Daoy (cell line): ENCODE measurements around the gene EFCAB5. TPM values are rescaled to one million over a fixed set of nuclear protein-coding genes. Genes with fewer than 3 reads are reported as not detected.

ENCODE experiments used
- total RNA-seq: library from RNA; depleted of rRNA; stranded (reverse); fragments of >200 nt; shearing (Covaris generic); gene quantifications from 2 replicates; pipeline ENCODE4 v1.2.3, GENCODE V29; 2014; rRNA removed

Gene EFCAB5
- total RNA-seq, 1 experiment from 2014 or later = 0.23 TPM

Other genes with a start within 250 kb of the EFCAB5 start
- gene SSH2, start 11.4 kb upstream of the EFCAB5 start, total RNA-seq = 4.0 and 4.6 TPM in 2 replicates
- 7.1 and 9.7 TPM in 2 replicates for gene NSRP1, start 175.2 kb downstream of the EFCAB5 start, total RNA-seq